ENCODE data around the gene C1orf210.

The C1orf210 gene

DNA sequence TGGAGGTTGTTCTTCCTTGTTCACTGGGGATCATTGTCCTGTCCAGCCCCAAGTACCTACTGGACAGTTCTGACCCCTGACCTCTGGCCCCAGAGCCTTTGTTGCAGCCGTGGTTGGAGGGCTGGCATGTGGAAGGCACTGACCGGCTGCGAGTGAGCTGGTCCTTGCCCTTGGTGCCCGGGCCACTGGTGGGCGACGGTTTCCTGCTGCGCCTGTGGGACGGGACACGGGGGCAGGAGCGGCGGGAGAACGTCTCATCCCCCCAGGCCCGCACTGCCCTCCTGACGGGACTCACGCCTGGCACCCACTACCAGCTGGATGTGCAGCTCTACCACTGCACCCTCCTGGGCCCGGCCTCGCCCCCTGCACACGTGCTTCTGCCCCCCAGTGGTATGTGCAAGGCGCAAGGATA, 26.8 kb upstream of the C1orf210 start:
- no peak for DNase-seq

- no peak for DNase-seq
Measured at GRCh38 chr1:43311521-43311920, 26.1 kb upstream of the C1orf210 start.

- DNase-seq = no peak
Measured at GRCh38 chr1:43309405-43310025, 24.1 kb upstream of the C1orf210 start.

GRCh38 chr1:43308635-43309404, 23.4 kb upstream of the C1orf210 start:
- no peak for DNase-seq

DNA sequence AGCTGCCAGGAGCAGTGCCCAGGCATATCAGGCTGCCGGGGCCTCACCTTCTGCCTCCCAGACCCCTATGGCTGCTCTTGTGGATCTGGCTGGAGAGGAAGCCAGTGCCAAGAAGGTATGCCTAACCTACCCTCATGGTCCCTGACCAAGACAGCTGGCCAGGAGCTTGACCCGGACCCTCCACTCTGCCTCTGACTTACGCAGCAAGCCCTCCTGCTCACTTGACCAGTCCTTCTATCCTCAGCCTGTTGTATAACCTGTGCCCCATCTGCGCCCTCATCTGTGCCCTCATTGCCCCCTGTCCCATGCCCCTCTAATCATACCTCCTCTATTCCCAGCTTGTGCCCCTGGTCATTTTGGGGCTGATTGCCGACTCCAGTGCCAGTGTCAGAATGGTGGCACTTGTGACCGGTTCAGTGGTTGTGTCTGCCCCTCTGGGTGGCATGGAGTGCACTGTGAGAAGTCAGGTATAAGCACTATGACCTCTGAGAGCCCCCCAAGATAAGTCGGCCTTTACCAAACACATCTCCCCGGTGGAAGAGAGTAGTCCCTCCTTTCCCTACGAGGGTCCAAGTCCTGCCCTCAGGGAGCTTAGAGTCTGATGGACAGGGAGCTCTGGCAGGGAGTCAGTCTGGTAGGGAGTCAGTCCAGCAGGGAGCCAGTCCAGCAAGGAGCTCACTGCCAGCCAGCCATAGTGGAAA, 22.2 kb upstream of the C1orf210 start:
- no peak for DNase-seq

DNA sequence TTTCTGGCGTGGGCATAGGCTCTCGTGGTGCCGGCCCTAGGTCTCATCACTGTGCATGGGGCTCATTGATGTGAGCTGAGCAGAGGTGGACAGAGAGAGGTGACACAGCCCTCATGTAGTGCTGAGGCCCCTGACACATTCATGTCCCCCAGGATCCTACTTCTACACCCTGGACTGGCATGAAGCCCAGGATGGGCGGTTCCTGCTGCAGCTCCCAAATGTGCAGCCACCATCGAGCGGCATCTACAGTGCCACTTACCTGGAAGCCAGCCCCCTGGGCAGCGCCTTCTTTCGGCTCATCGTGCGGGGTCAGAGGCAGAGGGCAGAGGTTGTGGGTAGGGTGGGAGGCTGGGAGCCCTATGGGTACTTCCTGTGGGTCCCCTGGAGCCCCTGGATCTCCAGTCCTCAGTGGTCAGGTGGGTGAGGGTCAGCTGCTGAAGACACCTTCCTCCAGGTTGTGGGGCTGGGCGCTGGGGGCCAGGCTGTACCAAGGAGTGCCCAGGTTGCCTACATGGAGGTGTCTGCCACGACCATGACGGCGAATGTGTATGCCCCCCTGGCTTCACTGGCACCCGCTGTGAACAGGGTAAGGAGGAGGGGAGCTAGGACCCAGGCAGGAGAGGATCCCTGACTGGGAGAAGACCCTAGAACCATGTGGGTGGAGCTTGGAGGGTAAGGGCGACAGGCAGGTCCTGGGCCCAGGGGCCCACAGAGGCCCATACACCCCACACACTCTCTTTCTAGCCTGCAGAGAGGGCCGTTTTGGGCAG, 21.5 kb upstream of the C1orf210 start:
- no peak for DNase-seq

DNA sequence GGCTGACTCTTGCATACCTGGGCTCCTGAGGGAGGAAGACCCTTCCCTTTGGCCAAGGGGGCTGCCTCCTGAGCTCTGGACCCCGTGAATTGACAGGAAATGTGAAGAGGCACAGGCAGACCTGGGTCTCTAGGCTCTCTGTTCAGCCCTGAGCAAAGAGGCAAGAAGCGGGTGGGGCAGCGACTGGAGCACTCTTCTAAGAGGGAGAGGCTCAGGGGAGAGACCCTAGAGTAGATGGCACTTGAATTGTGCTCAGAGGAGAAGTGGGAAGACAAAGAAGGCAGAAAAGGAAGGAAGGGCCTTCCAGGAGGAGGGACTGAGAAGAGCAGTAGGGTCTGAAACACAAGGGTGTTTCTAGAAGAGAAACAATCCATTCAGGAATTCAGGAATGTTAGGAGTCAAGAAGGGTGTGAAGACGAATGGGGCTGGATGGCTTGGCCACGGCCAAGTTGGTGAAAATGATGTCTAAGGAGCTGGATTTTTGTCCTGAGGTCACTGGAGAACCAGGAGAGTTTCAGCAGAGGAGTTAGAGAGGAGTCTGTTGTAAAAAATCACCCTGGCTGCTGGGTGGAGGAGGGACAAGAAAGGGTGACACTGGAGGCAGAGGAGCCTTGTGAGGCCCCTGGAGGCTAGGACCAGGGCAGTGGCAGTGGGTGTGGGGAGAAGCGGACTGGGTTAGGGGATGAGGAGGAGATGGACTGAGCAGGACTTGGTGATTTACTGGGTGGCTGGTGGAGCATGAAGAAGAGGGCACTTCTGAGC, 20.7 kb upstream of the C1orf210 start:
- DNase-seq = no peak

- no peak for DNase-seq
Measured at GRCh38 chr1:43305461-43305860, 20.1 kb upstream of the C1orf210 start.

DNA sequence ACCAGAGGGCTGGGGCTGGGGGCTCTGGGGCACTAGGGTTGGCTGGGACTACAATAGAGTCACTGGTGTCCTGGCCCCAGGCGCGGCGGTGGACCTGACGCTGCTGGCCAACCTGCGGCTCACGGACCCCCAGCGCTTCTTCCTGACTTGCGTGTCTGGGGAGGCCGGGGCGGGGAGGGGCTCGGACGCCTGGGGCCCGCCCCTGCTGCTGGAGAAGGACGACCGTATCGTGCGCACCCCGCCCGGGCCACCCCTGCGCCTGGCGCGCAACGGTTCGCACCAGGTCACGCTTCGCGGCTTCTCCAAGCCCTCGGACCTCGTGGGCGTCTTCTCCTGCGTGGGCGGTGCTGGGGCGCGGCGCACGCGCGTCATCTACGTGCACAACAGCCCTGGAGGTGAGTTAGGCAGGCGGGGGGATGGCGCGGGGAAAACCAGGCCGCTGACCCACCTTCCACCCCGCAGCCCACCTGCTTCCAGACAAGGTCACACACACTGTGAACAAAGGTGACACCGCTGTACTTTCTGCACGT, 19.5 kb upstream of the C1orf210 start:
- DNase-seq = no peak

GRCh38 chr1:43304314-43304681, 18.9 kb upstream of the C1orf210 start:
- no peak for DNase-seq

- no peak for DNase-seq
Measured at GRCh38 chr1:43303471-43304313, 18.3 kb upstream of the C1orf210 start.

GRCh38 chr1:43302721-43303470, 17.5 kb upstream of the C1orf210 start:
- DNase-seq = no peak

DNA sequence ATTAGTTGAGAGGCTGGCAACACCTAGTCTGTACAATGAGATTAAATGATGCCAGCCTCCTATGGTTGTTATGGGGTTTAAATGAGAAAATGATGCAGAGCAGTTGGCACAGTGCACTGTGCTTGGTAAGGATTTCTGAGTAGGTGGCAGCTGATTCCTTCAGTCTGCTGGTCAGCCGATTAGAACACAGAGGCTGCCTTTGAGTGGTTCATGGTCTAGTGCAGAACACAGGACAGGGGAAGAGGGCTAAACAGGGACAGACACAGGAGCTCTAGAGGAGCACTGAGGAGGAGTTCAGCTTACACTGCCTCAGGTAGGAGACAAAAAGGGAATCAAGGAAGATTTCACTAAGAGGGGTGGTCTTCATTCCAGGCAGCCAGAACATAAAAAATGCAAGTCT, 16.8 kb upstream of the C1orf210 start:
- no peak for DNase-seq

- no peak for DNase-seq
Measured at GRCh38 chr1:43300378-43301094, 15.2 kb upstream of the C1orf210 start, which contains the start of gene TIE1. Gene TIE1, plus strand, starts transcription at chr1:43300982. Its CDS starts 90 bp downstream, at chr1:43301072.

- DNase-seq = no peak
Measured at GRCh38 chr1:43299101-43299500, 13.7 kb upstream of the C1orf210 start.

- no peak for DNase-seq
Measured at GRCh38 chr1:43298055-43298454, 12.7 kb upstream of the C1orf210 start.

DNA sequence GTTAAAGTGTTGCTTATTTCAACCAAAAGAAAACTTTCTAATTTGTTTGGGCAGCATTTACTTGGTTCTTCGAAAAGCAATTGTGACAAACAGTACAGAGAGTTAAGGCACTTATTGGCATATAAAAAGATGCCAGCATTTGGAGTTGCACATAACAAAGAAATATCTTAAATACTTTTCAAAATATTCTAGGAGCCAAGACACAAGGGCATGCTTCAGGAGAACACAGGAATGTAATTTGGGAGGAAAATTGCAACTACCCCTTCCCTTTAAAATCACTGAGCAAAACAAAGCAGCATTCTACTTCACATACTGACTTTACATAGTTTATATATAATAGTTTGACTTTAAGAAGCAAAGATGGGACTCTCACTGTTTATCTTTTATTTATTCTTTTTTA, 10.8 kb upstream of the C1orf210 start:
- no peak for DNase-seq

DNA sequence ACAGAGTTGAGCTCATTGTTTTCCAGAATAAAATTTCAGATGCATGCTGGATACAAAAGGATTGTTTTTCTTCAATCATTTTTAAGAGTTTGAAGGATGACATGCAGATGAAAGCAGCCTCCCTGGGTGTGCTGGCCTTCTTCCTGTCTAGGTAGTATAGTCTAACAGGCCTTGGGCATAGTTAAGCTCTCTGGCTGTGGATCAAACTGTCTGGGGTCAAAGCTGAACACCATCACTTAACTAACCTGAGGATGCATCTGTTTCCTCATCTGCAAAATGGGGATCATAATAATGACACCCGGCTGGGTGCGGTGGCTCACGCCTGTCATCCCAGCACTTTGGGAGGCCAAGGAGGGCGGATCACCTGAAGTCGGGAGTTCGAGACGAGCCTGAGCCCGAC, 9.4 kb upstream of the C1orf210 start:
- no peak for DNase-seq

DNA sequence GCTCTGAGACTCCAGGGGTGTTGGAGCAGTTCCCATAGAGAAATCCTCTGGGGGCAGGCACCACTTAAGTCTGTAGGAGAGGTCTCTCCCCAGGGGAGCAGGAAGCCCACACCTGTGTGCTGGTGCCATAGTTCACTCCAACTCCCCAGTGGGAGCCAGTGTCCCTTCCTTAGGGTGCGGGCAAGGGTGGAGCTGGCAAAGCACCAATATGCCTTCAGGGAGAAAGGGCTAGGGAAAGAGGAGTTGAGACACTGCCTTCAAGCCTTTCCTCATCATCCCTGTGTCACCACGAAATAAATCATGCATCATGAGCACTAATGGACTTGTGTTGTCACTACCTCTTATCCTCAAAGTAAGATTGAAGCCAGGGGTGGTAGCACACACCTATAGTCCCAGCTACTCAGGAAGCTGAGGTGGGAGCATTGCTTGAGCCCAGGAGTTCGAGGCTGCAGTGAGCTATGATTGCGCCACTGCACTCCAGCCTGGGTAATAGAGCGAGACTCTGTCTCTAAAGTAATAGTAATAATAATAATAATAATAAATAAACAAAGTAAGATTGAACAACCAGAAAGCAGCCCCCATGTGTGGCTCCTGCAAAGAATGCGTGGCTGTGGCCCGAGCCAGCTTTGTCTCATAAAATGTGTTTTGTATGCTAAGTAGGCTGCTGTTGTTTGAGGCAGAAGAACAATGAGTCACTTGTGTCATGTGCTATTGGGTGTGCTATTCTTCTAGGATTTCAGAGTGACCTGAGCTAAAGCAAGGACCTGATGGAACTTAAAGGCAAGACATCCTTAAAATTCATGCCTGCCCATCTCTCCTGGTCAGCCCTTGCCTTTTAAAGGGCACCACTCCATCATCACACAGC, 8.7 kb upstream of the C1orf210 start:
- DNase-seq = no peak

All from NCI-H1105 (cell line).